NCI-H1417 (cell line): ENCODE data around the gene OPCML.
A peak's percentile ranks its signal among the peaks of the same experiment; 100 is the strongest.

Source experiments
- DNase-seq, 3 experiments: peaks; one replicate each; lab custom pipeline; 2025; lab: John Stamatoyannopoulos, UW

OPCML gene

DNA sequence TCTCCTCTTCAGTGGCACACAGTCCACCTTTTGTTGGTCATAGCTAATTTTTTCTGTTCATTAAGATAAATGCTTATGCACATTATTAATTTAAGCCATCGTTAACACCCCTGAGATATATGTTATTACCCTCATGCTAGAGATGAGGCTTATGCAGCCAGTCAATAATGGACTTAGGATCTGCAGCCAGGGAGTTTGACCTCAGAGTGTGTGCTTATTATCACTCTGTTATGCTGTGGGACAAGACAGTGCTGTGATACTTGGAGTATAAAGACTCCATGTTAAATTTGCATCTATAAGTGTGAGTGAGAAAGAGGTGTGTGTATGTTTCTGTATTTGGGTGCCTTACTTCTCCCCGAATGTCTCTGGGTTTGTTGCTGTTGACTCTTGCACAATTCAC, 969.3 kb downstream of the OPCML start:
- DNase-seq = no peak

DNA sequence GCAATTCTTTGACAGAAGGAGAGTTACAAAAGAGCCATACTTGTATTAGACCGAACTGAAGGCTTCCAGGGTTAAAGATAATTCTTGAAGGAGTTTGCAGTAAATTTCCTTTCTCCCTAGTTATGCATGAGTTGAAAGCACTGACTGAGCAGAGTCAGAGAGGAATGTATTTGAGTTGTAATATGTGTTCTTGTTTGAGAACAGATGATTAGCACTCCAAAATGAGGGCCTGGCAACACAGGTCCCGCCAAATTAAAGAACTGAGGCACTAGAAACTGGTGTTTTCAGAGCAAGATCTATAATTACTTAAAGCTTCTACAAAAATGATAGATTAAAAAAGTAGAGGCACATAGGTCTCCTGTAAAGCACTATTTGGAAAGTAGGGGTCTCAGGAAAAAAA, 970.4 kb downstream of the OPCML start:
- DNase-seq = no peak

DNA sequence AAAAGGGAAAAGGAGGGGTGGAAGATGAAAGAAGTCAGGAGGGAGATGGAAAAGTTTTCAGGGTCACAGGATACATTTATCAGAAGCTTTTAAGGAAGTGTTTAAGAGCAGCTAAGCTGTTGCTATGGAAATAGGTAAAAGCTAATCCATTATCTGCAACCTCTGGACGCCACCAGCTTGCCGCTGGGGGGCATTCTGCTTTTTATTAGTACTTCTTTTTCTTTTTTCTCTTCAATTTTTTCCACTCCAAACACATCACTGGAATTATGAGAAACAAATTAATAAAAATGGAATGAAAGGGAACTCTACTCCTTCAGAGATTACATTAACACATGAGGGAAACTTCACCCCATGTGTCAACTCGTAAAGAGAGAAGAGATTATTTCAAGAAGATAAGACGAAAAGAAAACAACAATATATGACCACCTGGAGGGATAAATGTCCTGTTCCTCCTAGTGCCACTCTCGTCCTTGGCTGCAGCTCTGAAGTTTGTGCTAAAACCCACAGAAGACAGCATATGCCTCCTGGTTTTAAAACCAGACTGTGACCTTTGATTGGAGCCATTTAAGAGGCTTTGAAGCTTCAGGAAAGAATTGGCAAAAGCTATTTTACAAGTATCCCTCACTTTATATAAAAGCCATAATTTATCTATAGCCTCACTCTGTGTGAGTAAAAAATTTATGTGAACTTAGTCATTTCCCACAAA, 972.8 kb downstream of the OPCML start:
- peak in 1 of 3 experiments; percentile 43 for DNase-seq

DNA sequence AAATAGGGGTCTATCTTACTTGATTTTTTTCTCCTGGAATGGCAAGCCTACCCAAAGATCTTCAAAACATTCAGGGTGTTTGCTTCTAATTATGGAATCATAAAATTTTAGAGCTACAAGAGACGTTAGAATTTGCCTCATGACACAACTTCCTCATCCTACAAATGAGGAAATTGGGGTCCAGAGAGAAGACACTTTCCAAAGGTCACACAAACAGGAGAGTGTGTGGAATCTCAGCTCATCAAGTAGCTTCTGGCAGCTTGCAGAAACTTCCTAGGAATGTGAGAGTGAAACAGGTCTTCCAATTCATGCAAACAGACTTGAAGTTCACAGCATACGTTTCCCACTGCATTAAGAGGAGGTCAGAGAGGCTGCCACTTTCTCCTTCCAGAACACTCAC, 976.0 kb downstream of the OPCML start:
- no peak for DNase-seq

DNA sequence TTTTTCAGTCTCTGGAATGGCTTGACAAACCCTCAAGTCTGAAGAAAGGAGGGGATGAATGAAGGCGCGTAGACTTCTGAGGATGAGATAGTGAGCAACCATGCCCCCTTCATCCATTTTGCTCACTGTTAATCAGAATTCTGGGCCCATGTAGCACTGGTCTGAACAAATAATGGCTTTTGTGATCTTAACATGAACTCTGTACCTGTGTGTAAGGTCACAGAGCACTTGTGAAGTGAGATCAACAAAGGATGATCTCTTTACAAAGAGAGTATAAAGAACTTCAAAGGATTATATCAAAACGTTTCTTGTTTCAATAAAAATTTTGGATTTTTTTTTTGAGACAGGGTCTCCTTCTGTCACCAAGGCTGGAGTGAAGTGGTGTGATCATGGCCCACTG, 976.7 kb downstream of the OPCML start:
- DNase-seq = no peak

DNA sequence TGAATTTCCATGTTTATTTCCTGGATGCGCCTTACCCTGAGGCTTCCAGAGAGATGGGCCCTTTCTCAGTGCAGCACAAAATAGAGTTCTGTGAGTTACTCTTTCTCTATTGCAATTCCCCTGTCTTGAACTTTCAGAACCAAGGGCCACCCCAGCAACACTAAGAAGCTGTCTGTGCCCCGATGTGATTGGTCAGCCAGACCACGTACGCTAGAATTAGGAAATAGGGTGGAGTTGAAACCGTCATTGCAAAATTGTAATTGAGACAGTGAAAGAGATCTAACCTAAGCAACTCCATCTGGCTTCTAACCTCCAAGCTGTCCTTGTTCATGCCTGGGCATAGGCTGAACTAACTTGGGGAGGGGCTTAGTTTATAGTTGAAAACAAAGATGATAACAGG, 981.3 kb downstream of the OPCML start:
- DNase-seq = no peak

DNA sequence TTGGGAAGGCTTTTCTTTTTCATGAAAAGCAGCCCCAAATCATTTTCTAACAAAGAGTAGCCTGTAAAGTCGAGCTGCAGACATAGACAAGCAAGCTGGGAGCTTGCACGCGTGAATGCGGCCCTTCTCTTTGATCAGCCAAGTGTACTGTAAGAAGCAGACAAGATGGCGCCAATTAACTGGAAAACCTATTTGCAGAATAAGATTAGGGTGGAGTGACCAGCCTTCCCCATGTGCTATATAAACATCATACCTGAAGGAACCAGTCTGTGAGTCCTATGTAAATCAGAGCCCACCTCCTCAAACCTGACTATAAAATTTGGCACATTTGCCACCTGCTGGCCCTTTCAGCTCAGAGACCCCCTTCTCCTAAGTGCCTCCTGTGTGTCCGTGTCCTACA, 982.7 kb downstream of the OPCML start:
- DNase-seq = no peak

DNA sequence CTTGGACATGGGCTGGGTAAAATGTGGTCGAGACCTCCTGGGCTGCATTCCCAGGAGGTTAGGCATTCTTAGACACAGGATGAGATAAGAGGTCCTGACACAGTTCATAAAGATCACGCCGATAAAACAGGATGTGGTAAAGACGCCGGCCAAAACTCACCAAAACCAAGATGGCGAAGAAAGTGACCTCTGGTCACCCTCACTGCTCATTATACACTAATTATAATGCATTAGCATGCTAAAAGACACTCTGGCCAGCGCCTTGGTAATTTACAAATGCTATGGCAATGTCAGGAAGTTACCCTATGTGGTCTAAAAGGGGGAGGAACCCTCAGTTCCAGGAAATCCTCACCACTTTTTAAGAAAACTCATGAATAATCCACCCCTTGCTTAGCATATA, 983.3 kb downstream of the OPCML start:
- DNase-seq = no peak

DNA sequence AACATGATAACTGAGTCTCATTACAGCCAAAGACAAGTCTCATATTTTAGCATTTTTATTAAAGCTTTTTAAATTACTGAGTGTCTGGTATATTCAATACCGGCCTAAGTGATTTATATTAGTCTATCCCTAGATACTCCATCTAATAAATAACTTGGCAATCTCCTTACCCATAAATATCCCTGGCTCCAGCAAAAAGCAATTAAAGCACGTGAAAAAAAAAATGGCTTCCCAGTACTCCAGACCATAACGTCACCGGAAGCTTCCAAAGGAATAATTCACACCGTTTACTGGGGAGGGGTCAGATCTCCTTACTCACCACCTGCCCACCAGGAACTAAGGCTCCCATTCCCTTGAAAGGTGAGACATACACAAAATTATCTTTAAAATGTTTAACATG, 988.3 kb downstream of the OPCML start:
- DNase-seq = no peak

DNA sequence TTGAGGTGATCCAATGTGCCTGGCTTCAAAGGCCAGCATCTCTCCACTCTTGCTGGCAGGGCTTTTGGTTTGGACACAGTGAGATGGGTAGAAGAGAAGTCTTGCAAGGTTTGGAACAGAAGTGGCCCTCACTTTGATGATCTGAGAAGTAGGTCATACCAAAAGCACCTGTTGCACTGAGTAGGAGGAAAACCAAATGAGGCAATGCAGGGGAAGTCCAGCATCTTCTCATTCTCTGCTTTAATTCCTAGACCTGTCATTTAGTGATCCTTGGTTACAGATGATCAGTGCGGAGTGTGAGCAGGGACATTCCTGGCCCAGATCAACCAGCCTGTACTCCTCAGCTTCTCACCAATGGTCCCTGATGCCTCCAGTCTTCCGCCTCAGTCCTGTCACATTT, 990.5 kb downstream of the OPCML start:
- no peak for DNase-seq

DNA sequence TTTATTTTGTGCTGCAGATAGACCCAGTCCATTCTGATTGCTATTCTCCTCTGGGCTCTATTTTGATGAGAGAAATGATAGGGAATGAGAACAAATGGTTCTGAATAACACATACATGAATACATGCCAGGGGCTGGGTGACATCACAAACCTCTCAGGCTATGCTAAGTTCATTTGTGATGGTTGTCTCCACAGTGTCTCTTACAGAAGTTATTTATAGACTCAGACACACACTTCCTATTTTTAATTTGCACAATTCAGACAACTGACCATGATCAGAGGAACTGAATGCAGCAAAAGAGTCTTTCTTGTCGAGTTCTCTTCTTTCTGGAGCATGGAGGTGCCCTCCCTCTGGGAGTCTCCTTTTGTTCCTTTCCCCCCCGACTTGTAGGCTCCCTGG, 991.7 kb downstream of the OPCML start:
- no peak for DNase-seq

DNA sequence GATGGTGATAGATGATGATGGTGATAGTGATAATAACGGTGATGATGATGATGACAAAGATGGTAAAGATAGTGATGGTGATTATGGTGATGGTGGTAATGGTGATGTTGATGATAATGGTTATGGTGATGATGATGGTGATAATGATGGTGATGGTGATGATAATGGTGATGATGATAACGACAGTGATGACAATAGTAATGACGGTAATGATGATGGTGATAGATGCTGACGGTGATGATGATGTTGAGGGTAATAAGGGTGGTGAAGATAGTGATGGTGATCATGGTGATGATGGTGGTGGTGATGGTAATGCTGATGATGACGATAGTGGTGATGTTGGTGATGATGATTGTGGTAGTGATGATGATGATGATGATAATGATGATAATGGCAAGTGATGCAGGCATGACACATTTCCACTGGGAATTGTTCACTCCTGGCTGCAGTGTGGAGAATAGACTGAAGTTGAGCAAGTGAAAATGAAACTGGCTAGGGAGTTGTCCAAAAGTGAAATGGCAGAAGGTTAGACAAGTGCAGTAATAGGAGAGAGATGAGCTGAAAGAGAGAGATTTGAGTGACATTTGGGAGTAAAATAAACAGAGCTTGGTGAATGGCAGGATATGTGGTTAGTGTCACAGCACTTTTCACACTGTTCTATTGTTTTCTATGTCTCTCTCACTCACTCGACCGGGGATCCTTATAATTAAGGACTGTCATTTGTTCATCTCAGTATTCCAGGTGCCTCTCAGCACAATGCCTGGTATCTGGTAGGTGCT, 992.5 kb downstream of the OPCML start:
- DNase-seq = peak in 2 of 3 experiments; percentile 39 to 72

DNA sequence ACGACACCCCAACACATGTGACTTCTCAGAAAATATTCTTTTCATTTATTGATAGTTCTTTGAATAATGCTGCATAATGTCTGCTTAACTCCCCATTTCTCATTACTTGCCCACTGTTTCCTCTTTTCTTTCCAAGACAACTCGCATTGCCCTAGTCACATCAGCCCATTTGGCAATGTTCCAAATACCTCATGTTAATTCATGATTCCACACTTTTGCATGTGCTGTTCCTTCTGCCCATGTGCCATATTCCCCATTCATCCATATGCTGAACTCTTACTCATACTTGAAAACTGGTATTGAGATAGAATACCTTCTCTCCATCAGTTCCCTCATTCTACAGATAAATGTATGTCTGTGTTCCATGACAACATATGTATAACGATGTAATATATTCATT, 993.7 kb downstream of the OPCML start:
- no peak for DNase-seq

DNA sequence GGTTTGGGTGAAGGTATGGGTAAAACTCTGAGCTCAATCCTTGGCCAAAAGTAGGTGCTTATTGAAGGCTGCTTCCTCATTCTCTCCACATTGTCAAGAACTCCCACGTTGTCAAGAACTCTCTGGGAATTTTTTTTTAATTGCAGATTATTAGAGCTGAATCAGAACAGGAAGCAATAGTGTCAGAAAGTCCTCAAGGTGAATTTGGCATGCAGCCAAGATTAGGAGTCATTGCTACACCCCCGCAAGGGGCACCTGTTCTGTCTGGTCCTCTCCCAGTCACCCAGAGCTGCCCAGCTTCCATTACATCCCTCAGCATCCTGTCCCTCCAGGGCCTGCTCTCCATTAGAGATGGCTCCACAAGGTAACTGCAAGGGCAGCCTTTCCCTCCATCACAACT, 996.5 kb downstream of the OPCML start:
- DNase-seq = peak in 2 of 3 experiments; percentile 71 to 91

DNA sequence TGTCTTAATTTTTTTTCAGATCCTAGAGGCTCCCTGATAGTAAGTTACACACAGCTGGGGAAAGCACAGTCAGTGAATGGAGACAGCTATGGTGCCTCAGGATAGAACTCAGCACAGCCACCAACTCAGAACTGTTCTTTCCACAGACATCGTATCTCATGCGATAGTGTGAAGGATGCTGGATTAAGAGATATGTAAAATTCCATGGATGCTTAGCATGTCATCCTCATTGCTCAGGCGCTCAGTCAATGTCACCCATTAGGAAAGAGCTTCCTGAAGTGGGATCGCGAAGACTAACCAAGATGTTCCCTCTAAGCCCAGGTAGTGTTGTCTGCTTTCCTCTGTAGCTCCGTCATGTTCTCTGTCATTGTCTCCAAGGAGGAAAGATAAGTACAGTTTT, 1000.4 kb downstream of the OPCML start:
- no peak for DNase-seq

DNA sequence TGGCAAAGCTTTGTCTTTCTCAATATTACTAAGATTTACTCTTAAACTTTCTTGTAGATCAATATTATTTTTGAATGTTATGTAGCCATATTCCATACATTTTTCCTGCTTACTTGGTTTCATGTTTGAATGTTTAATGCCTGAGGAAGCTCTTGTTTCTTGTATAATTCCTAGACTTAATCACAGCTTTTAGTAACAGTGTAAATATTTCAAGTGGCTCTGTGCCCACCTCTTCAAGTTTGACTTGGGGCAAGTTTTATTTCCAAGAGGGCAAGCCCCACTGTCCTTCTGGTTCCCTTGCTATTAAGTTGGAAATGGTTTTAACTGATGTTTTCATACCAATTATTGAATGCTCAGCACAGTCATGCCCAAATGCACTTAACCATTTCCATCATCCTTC, 1004.1 kb downstream of the OPCML start:
- DNase-seq = peak in 1 of 3 experiments; percentile 43

DNA sequence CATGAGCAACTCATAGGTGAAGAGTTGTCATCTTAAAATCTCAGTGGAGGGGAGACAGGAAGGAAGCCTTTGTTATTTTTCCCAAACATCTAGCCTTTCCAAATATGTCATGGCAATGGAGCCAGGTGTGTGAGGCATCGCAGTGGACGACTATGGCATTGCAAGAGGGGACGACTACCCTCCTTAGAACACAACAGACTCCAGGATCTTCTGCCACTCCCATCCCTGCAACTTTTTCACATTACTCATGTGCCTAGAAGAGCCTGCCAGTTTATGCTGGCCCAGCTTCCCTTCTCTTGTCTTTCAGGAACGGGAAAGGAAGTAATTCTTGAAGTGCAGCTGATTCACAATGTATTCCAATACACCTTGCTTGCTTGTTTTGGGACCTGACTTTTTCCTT, 1008.4 kb downstream of the OPCML start:
- no peak for DNase-seq

DNA sequence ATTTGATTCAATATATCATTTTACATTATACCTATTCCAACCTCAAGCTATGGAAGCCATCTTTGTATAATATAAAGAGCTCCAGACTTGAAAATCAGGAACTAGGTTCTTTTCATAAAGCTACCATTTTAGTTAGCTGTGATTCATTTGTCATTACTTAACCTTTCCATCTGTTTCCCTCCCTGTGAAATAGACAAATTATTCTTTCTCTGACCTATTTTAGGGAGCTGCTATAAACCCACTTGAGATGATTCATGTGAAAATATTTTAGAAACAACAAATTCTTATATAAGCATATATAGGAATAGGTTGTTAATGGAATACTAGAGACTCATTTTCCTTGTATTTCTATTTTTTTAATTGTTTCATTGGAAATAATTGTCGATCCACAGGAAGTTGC, 1012.1 kb downstream of the OPCML start:
- DNase-seq = no peak

DNA sequence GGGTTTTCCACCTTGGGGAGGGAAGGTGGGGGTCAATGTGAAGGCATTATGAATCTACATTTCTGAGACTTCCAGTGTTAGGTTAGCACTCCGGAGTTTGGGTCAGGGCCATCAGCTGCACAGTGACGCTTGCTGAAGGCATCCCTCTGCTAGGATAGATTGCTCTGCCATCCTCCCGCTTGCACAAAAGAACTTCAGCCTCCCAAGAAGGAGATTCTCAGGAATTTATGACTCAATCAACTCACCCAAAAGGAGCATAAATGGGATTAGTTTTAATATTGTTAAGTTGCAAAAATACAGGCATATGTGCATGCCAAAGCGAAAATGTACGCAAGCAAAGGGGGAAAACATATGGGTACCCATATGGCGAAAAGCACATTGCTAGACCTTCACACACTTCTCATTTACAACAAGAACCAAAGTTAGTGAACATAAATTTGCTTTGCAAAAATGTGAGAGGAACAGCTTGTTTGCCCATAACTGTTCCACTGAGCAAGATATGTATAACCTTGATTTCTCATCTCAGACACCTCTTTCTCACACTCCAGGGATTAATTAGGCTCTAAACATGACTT, 1013.0 kb downstream of the OPCML start:
- DNase-seq = no peak

DNA sequence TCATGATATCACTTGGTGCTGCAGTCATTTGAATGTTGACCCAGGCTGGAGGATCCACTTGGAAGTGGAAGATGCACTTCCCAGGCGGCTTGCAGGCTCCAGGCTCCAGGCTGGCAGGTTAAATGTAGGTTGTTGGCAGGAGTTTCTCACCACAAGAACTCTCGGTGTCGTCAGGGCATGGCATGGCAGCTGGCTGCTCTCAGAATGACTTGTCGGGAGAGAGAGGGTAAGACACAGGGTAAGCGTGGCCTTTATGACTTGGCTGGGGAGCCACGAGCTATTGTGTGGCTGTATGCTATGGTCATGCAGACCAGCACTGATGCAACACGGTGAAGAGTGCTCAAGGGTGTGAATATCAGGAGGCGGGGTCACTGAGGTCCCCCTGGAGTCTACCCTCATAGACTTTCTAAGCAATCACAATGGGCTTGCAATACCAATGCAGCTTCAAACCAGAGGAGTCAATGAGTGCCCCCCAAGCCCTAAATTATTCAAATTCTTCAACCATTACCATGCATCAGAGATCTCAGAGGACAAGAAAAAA, 1027.7 kb downstream of the OPCML start:
- DNase-seq = peak in 1 of 3 experiments; percentile 72

DNA sequence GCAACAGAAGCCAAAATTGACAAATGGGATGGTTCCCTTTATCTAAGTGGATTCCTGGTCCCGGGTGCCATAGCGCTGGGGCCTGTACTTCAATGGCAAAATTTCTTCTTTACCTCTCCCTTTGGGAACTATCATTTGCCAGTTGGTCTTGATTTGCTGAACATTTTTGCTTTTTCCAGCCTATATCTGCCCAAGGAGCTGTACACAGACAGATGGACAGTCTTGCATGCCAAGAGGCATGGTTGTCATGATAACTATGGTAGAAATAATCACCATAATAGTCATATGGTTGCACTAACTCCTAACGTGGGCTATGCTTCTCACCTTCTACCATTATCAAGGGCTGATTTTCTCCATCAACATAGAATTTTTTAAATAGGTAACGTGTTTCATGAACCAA, 1030.9 kb downstream of the OPCML start:
- DNase-seq = no peak

DNA sequence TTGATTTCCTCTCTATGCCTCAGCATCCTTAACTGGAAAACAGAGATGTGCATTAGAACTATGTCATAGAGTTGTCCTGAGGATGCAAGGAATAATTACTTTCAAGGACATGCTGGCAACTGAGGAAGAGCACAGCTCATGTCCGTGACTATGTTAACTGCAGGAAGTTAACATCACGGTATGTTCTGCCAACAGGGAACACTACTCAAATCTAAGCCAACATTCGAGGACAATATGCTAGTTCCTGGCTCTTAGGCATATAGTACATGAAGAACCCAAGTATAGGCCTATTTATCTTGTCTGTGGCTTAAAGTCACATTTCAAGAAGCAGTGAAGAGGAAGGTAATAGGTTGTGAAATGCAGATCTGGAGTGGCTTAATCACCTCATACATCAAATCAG, 1032.6 kb downstream of the OPCML start:
- no peak for DNase-seq

DNA sequence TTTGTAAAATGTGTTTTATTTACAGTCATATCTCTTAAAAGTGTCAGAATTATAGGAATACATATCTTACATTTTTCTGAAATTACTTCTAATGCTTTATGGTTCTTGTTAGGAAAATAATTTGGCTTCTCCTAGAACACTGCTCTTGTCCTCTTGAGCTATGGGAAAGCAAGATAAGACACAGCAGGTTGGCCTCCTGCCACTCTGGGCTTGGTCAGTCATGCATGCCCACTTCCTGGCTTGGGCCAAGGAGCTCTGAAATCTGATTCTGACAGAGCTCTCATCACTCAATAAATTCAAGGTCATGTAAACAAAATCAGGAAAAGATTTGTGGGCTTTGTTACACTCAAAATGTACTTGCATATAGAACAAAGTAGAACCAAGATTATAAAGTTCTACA, 1036.0 kb downstream of the OPCML start:
- peak in 1 of 3 experiments; percentile 67 for DNase-seq
